GM23248 (cell line): Measurements from ENCODE around the gene CACNA2D2. TPM values are rescaled to one million over a fixed set of nuclear protein-coding genes. Genes with fewer than 3 reads are reported as not detected.

Source experiments
- DNase-seq: peaks from one replicate; pipeline ENCODE4 v3.0.0-alpha.2; 2015
- H2AFZ ChIP-seq: fragments of 200-600 bp; sonication (generic); 2 replicates; pipeline ENCODE4 v1.6.1; 2016; ENCODE audit warnings: antibody characterized with exemption
- H3F3A ChIP-seq: fragments of 200-600 bp; sonication (generic); 2 replicates; pipeline ENCODE4 v1.6.1; 2016; ENCODE audit warnings: mild to moderate bottlenecking, antibody characterized with exemption, mixed run types; ENCODE audit not compliant: insufficient read depth
- H3K27ac ChIP-seq: fragments of 200-600 bp; sonication (generic); 2 replicates; pipeline ENCODE4 v1.5.1; 2016; ENCODE audit warnings: mild to moderate bottlenecking
- H3K27me3 ChIP-seq: fragments of 200-600 bp; sonication (generic); replicated peaks from 2 replicates; pipeline ENCODE4 v1.6.1; 2016; ENCODE audit warnings: mild to moderate bottlenecking; ENCODE audit not compliant: insufficient read depth
- H3K36me3 ChIP-seq: fragments of 200-600 bp; sonication (generic); 2 replicates; pipeline ENCODE4 v1.6.1; 2016; ENCODE audit warnings: low read depth, mild to moderate bottlenecking
- H3K4me1 ChIP-seq: fragments of 200-600 bp; sonication (generic); 2 replicates; pipeline ENCODE4 v1.6.1; 2016; ENCODE audit warnings: mild to moderate bottlenecking; ENCODE audit not compliant: insufficient read depth
- H3K4me2 ChIP-seq: fragments of 200-600 bp; sonication (generic); one replicate; pipeline ENCODE4 v1.6.1; 2016; ENCODE audit warnings: mild to moderate bottlenecking; ENCODE audit not compliant: unreplicated experiment
- H3K4me3 ChIP-seq: fragments of 200-600 bp; sonication (generic); 2 replicates; pipeline ENCODE4 v1.5.1; 2016; ENCODE audit warnings: mild to moderate bottlenecking
- H3K79me2 ChIP-seq: fragments of 200-600 bp; sonication (generic); 2 replicates; pipeline ENCODE4 v1.6.1; 2016; ENCODE audit warnings: mild to moderate bottlenecking; ENCODE audit not compliant: insufficient read depth
- H3K9ac ChIP-seq: fragments of 200-600 bp; sonication (generic); 2 replicates; pipeline ENCODE4 v1.6.1; 2016; ENCODE audit warnings: mild to moderate bottlenecking
- H3K9me2 ChIP-seq: fragments of 200-600 bp; sonication (generic); 2 replicates; pipeline ENCODE4 v1.6.1; 2016; ENCODE audit warnings: mixed run types, mild to moderate bottlenecking, moderate library complexity; ENCODE audit not compliant: insufficient read depth
- H3K9me3 ChIP-seq: fragments of 200-600 bp; sonication (generic); one replicate; pipeline ENCODE4 v1.6.1; 2017; ENCODE audit warnings: low read depth
- H4K20me1 ChIP-seq: fragments of 200-600 bp; sonication (generic); 2 replicates; pipeline ENCODE4 v1.6.0; 2016; ENCODE audit not compliant: insufficient read depth
- EZH2 ChIP-seq: fragments of 200-600 bp; sonication (generic); IDR thresholded peaks from 2 replicates; pipeline ENCODE4 v1.6.1; 2018; ENCODE audit warnings: antibody characterized with exemption, mild to moderate bottlenecking; ENCODE audit not compliant: insufficient read depth, poor library complexity, severe bottlenecking
- EZH2phosphoT487 ChIP-seq: fragments of 200-600 bp; sonication (generic); IDR thresholded peaks from 2 replicates; pipeline ENCODE4 v1.6.1; 2018; ENCODE audit warnings: antibody characterized with exemption, moderate library complexity, mild to moderate bottlenecking, low read depth; ENCODE audit not compliant: insufficient read depth
- WGBS, 2 experiments: methylation state at CpG; one replicate each; pipeline ENCODE4 v1.1.6; 2015 to 2017; ENCODE audit warnings: low lambda C conversion rate in 2 of 2, low coverage in 1 of 2; ENCODE audit errors: missing lambda C conversion rate in 2 of 2; 5-methylcytosine and 5-hydroxymethylcytosine counted together
- in situ Hi-C: fragments of 300-500 bp; cut with MboI; formaldehyde crosslinking; loops from 2 replicates; pipeline ENCODE4 v1.15.0; 2020
- polyA plus RNA-seq: library from polyadenylated mRNA; unstranded; fragments of >200 nt; fragmentation: Nextera tagmentation; extraction: Ambion mirVana; gene quantifications from 2 replicates; pipeline ENCODE4 v1.2.1, GENCODE V29; 2016
- total RNA-seq: library from RNA; depleted of rRNA; stranded (reverse); fragments of >200 nt; shearing (Covaris generic); gene quantifications from 2 replicates; pipeline ENCODE4 v1.2.3, GENCODE V29; 2014

The CACNA2D2 gene
- total and polyA plus RNA-seq, 2 experiments from 2014 or later, result not detected

DNA sequence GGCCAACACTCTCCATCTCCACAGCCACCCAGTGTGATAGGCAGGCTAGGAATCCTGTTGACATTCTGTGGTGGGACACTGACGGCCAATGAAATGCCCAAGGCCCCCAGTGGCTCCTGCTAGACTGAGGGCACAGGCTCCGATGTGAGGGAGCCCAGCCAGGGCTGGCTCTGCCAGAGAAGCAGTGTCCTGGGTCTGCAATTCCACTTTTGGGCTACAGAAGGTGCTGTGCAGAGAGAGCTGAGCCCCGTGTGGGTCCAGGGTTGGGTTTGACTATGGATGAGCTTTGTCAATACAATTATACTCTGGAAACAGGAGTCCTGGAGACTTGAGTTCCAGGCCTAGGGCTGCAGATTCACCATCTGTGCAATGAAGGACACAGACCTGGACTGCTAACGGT lies 88.4 kb downstream of the CACNA2D2 start:
- Histone ChIP-seq H3K9ac (no peak overlapping the region), H4K20me1 (no peaks in the 10 kb centered on the region), H2AFZ (no peak overlapping the region), H3K27me3 (no peaks in the 10 kb centered on the region; the same call in none of the 2 replicates), H3K9me2 (no peaks in the 10 kb centered on the region), H3K36me3 (no peaks in the 10 kb centered on the region), H3K4me3 (no peak overlapping the region), H3K9me3 (no peaks in the 10 kb centered on the region), H3K4me2 (no peak overlapping the region), H3K27ac (no peak overlapping the region), H3K4me1 (no peaks in the 10 kb centered on the region), H3K79me2 (no peaks in the 10 kb centered on the region), H3F3A (no peaks in the 10 kb centered on the region)
- in situ Hi-C loops, result no loop called here
- no peak for DNase-seq
- no peak for TF ChIP-seq EZH2phosphoT487
- no peak for TF ChIP-seq EZH2
- WGBS, 2 experiments, result 38 to 42% methylated on average over 4 of the region's 4 CpGs

DNA sequence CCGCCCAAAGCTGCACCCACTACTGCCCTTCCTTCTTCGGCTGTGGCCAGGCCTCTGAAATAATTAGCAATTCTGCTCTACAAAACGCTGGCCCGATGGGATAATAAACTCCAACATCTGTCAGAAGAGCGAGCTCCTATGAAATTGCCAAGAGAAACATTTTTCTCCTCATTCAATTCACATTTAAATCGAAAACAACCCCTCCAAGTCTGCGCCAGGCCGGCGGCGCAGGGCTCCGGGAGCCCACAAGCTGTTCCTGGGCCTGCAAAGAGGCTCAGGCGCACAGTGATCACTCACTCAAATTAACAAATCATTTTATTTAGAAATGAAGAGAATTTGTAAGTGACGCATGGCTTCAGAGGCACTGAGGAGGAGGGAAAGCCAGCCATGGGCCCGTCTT lies 88.8 kb downstream of the CACNA2D2 start:
- H3F3A ChIP-seq, result no peaks in the 10 kb centered on the region
- H3K79me2 ChIP-seq, result no peaks in the 10 kb centered on the region
- H3K27ac ChIP-seq, result no peak overlapping the region
- no peak overlapping the region for H2AFZ ChIP-seq
- TF ChIP-seq EZH2phosphoT487, result no peak
- TF ChIP-seq EZH2, result no peak
- H3K9ac ChIP-seq, result no peak overlapping the region
- no peaks in the 10 kb centered on the region for H3K36me3 ChIP-seq
- in situ Hi-C loops, result no loop called here
- H4K20me1 ChIP-seq, result no peaks in the 10 kb centered on the region
- H3K4me1 ChIP-seq, result no peaks in the 10 kb centered on the region
- no peak for DNase-seq
- H3K4me3 ChIP-seq, result no peak overlapping the region
- no peaks in the 10 kb centered on the region for H3K9me3 ChIP-seq
- WGBS, 2 experiments, result 56 to 58% methylated on average over 14 of the region's 14 CpGs
- no peak overlapping the region for H3K4me2 ChIP-seq
- peaks cover 1% of the 10 kb centered on the region for H3K27me3 ChIP-seq
- no peaks in the 10 kb centered on the region for H3K9me2 ChIP-seq

DNA sequence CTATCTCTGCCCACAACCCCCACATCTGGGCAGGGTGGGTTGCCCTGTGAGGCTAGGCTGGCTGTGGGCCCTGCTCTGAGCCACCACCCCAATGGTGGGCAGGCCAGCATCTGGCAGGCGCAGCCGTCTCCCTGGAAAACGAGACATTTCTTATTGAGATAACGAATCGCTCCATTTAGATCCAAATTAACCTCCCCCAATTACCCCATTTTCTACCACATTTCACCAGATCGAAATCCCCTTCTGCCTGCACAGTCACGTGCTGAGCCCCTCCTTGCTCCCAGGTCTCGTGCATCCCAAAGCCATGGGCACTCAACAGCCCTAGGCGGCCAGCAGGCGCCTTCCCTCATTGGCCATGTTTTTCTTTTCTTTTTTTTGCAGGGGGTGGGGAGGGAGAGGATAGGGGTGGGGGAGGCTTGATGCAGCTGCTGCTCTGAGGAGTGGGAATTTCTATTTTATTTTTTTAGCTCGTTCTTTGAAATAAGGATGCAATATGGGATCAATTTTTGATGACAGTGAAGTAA lies 91.1 kb downstream of the CACNA2D2 start:
- Histone ChIP-seq H2AFZ (no peak overlapping the region), H3K79me2 (no peaks in the 10 kb centered on the region), H3K4me2 (no peak overlapping the region), H3F3A (no peaks in the 10 kb centered on the region), H3K9me3 (no peaks in the 10 kb centered on the region), H3K27ac (no peak overlapping the region), H3K36me3 (no peaks in the 10 kb centered on the region), H3K4me1 (no peaks in the 10 kb centered on the region), H4K20me1 (no peaks in the 10 kb centered on the region), H3K9me2 (no peaks in the 10 kb centered on the region), H3K9ac (no peak overlapping the region), H3K4me3 (no peak overlapping the region), H3K27me3 (peaks cover 4% of the 10 kb centered on the region)
- TF ChIP-seq EZH2 (no peak), EZH2phosphoT487 (no peak)
- WGBS, 2 experiments, result 61 to 68% methylated on average over 10 to 11 of the region's 11 CpGs
- DNase-seq, result no peak
- in situ Hi-C loops, result no loop called here

DNA sequence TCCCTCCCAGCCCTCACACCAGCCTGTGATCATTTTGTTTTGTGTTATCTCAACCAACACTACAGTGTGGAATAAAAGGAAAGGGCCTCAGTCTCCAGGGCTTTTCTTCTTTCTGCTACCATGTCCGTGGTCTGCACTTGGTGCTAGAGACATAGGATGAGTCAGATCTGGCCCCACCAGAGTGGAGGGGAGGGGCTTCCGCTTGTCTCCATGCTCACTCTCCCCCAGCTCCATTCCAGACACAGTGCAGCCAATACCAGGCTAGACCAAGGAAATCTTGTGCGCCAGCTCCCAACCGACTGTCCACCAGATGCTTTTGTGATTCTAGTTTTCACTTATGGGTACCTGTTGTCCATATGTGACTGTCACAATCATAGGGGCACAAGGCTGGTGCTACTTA lies 92.2 kb downstream of the CACNA2D2 start:
- Histone ChIP-seq H3K4me2 (no peak overlapping the region), H3K4me1 (no peaks in the 10 kb centered on the region), H3K27ac (no peak overlapping the region)

DNA sequence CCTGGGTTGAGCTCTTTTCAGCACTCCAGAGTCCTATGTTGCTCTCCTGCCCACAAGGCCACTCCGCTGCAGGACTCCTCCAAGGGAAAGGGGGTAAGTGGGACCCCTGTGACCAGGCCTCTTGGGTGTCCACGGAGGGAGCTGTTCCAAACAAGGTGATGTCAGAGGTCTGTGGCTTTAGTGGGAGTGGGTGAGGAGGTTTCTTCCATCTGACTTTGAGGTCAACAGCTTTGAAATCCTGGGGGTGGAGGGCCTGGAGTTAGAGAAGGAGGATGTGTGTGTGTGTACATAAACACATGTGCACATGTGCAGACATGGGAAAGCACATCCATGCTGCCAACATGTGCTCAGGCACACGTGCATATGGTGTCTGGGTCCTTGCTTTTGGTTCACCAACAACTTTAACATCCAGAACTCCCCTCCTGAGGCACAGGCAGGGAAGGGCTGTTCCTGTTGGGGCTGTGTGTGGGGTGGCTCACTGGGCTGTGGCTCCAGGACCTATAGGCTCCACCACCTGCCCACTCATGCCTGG lies 92.8 kb downstream of the CACNA2D2 start:
- no peaks in the 10 kb centered on the region for H3K4me1 ChIP-seq
- no peaks in the 10 kb centered on the region for H3K9me3 ChIP-seq
- H3F3A ChIP-seq, result no peaks in the 10 kb centered on the region
- H3K9ac ChIP-seq, result no peak overlapping the region
- no peak overlapping the region for H3K4me3 ChIP-seq
- no peak overlapping the region for H3K27ac ChIP-seq
- 30 to 45% methylated on average over 3 of the region's 3 CpGs for WGBS, 2 experiments
- no peak overlapping the region for H3K4me2 ChIP-seq
- DNase-seq, result no peak
- in situ Hi-C loops, result no loop called here
- peaks cover 4% of the 10 kb centered on the region for H3K27me3 ChIP-seq
- no peaks in the 10 kb centered on the region for H3K79me2 ChIP-seq
- TF ChIP-seq EZH2, result no peak
- no peak for TF ChIP-seq EZH2phosphoT487
- no peaks in the 10 kb centered on the region for H4K20me1 ChIP-seq
- H3K9me2 ChIP-seq, result no peaks in the 10 kb centered on the region
- H2AFZ ChIP-seq, result no peak overlapping the region
- H3K36me3 ChIP-seq, result no peaks in the 10 kb centered on the region

More for the DNA sequence above, 92.2 kb downstream of the CACNA2D2 start:
- in situ Hi-C loops, result no loop called here
- Histone ChIP-seq H3F3A (no peaks in the 10 kb centered on the region), H3K9ac (no peak overlapping the region), H3K27me3 (peaks cover 4% of the 10 kb centered on the region), H4K20me1 (no peaks in the 10 kb centered on the region), H2AFZ (no peak overlapping the region), H3K36me3 (no peaks in the 10 kb centered on the region), H3K79me2 (no peaks in the 10 kb centered on the region), H3K9me2 (no peaks in the 10 kb centered on the region), H3K9me3 (no peaks in the 10 kb centered on the region), H3K4me3 (no peak overlapping the region)
- no peak for DNase-seq
- TF ChIP-seq EZH2phosphoT487, result no peak
- no peak for TF ChIP-seq EZH2
- 45 to 58% methylated on average over 4 of the region's 4 CpGs for WGBS, 2 experiments
